T-cell (primary cell): ENCODE measurements around the gene IL4R. TPM values are rescaled to one million over a fixed set of nuclear protein-coding genes. Genes with fewer than 3 reads are reported as not detected.

Experiments
- ATAC-seq, 4 experiments: fragments of 200-7000 bp in 3 of 4; fragments of 150-1000 bp in 1 of 4; cut with Tn5 transposase; replicated peaks in 1 of 4; 1 replicate in 3 of 4; 2 replicates in 1 of 4; pipeline ENCODE4 v1.10.0; 2021; ENCODE audit warnings: moderate library complexity in 3 of 4, mild to moderate bottlenecking in 2 of 4, moderate number of reproducible peaks in 1 of 4
- CTCF ChIA-PET, 2 donors: fragments of 300-600 bp; sonication (Branson Sonifier 250); formaldehyde crosslinking; loops; one replicate each; lab custom pipeline; 2022; ENCODE audit warnings: antibody characterized with exemption in 2 of 2; lab: Charles Lee
- POLR2A ChIA-PET, 2 donors: fragments of 300-600 bp; sonication (Branson Sonifier 250); formaldehyde crosslinking; loops; one replicate each; lab custom pipeline; 2022; ENCODE audit warnings: antibody characterized with exemption in 2 of 2; lab: Charles Lee
- DNase-seq, 35 experiments: peaks; one replicate each; pipeline versions ENCODE4 v3.0.0 to v3.0.0-alpha.2; 2013 to 2023
- H3K27ac ChIP-seq: one replicate; pipeline ENCODE4 v1.5.1; 2013; ENCODE audit warnings: low read length
- H3K27me3 ChIP-seq, 2 experiments: replicated peaks in 1 of 2; 1 replicate in 1 of 2; 2 replicates in 1 of 2; pipeline versions ENCODE4 v1.6.1 to v1.7.0; 2013; ENCODE audit warnings: low read length in 1 of 2, mixed read lengths in 1 of 2; ENCODE audit not compliant: control insufficient read depth in 2 of 2, insufficient read depth in 2 of 2; ENCODE audit errors: extremely low read depth in 1 of 2
- H3K36me3 ChIP-seq, 2 donors: 1 replicate in 1 of 2; 2 replicates in 1 of 2; pipeline versions ENCODE4 v1.6.1 to v1.7.0; 2013; ENCODE audit warnings: low read length in 1 of 2; ENCODE audit not compliant: control insufficient read depth in 2 of 2, insufficient read depth in 1 of 2; ENCODE audit errors: extremely low read depth in 1 of 2
- H3K4me1 ChIP-seq, 2 experiments: 1 replicate in 1 of 2; 2 replicates in 1 of 2; pipeline versions ENCODE4 v1.6.1 to v1.7.0; 2013; ENCODE audit warnings: low read length in 2 of 2, mixed read lengths in 1 of 2; ENCODE audit not compliant: insufficient read depth in 2 of 2, control insufficient read depth in 1 of 2; ENCODE audit errors: extremely low read depth in 1 of 2
- H3K4me3 ChIP-seq, 2 donors: 1 replicate in 1 of 2; 2 replicates in 1 of 2; pipeline versions ENCODE4 v1.5.1 to v1.7.0; 2013; ENCODE audit warnings: mild to moderate bottlenecking in 2 of 2, low read length in 1 of 2, moderate library complexity in 1 of 2; ENCODE audit not compliant: control insufficient read depth in 1 of 2; ENCODE audit errors: extremely low read depth in 1 of 2
- H3K9me3 ChIP-seq: 2 replicates; pipeline ENCODE4 v1.7.0; 2013
- H3K27ac Mint-ChIP-seq, 2 donors: one replicate each; pipeline ENCODE4 v1.8.0; 2020 to 2021; ENCODE audit warnings: mild to moderate bottlenecking in 2 of 2, mixed read lengths in 2 of 2
- H3K27me3 Mint-ChIP-seq, 2 donors: one replicate each; pipeline ENCODE4 v1.8.0; 2021 to 2022; ENCODE audit warnings: mixed read lengths in 2 of 2
- H3K36me3 Mint-ChIP-seq: one replicate; pipeline ENCODE4 v1.8.0; 2021; ENCODE audit warnings: mixed read lengths
- H3K4me1 Mint-ChIP-seq, 3 donors: one replicate each; pipeline ENCODE4 v1.8.0; 2020 to 2022; ENCODE audit warnings: mixed read lengths in 3 of 3, mild to moderate bottlenecking in 1 of 3
- H3K4me3 Mint-ChIP-seq, 3 donors: one replicate each; pipeline ENCODE4 v1.8.0; 2020 to 2022; ENCODE audit warnings: mild to moderate bottlenecking in 3 of 3, mixed read lengths in 3 of 3, moderate library complexity in 3 of 3
- H3K9me3 Mint-ChIP-seq, 3 donors: one replicate each; pipeline ENCODE4 v1.8.0; 2020 to 2022; ENCODE audit warnings: mixed read lengths in 3 of 3
- WGBS: methylation state at CpG from one replicate; pipeline ENCODE4 v1.1.5; 2013; ENCODE audit warnings: missing lambda C conversion rate; ENCODE audit not compliant: insufficient coverage; 5-methylcytosine and 5-hydroxymethylcytosine counted together
- total RNA-seq, 35 experiments: library from RNA in 6 of 35; stranded (reverse) in 6 of 35; fragments of 120-200 nt in 1 of 35; gene quantifications; one replicate each; pipeline versions ENCODE4 v1.2.1 to v1.2.4 and lab custom pipeline; 2013 to 2026

IL4R gene
- total RNA-seq, 5 donors from 2014 or later (not counting 1 experiment from before 2014, with no cell fraction given): 186 to 281 (median 221) TPM

- no peaks in the 10 kb centered on the region for H3K27me3 ChIP-seq
- Mint-ChIP-seq H3K36me3 (peaks cover 21% of the 10 kb centered on the region), H3K9me3 (no peaks in the 10 kb centered on the region), H3K4me3 (peak overlapping the region; percentile 85 to 100 (median 94)), H3K27ac (peak overlapping the region; percentile 94 to 99), H3K27me3 (no peaks in the 10 kb centered on the region), H3K4me1 (peaks cover 84 to 88% (median 88%) of the 10 kb centered on the region in 3 donors)
- ATAC-seq (peak; percentile 70 to 72 (median 70)), DNase-seq (peak in 33 of 35 experiments; percentile 12 to 66 (median 37))
- peaks cover 3 to 4% of the 10 kb centered on the region in 2 donors for H3K36me3 ChIP-seq
- peak overlapping the region; percentile 18 to 42 for H3K4me3 ChIP-seq
- H3K9me3 ChIP-seq: no peaks in the 10 kb centered on the region
- peaks cover 26 to 86% of the 10 kb centered on the region in 2 experiments for H3K4me1 ChIP-seq
- 17% methylated on average over 16 of the region's 18 CpGs for WGBS
- H3K27ac ChIP-seq: peak overlapping the region; percentile 94
- ChIA-PET POLR2A (interaction anchor here (0.5 to 2.1 kb wide), 5 partner anchors 49 to 88 kb away, joined by 3 to 7 read pairs (median 4); no protein-coding TSS in a partner anchor), CTCF (interaction anchor here in 1 of 2 donors (0.6 to 4.4 kb wide), 4 partner anchors 49 to 139 kb away, joined by 3 to 27 read pairs (median 5); no protein-coding TSS in a partner anchor)
Measured at GRCh38 chr16:27318392-27319256, 4.8 kb downstream of the IL4R start.

GRCh38 chr16:27319257-27319965, 5.6 kb downstream of the IL4R start:
- POLR2A ChIA-PET: interaction anchor here in 1 of 2 donors (1.4 kb wide), 1 partner anchor 89 kb away, joined by 3 read pairs; no protein-coding TSS in a partner anchor
- Histone ChIP-seq H3K4me3 (no peak overlapping the region), H3K9me3 (no peaks in the 10 kb centered on the region), H3K27me3 (no peaks in the 10 kb centered on the region), H3K4me1 (peaks cover 26 to 92% of the 10 kb centered on the region in 2 experiments), H3K27ac (peak overlapping the region; percentile 94), H3K36me3 (peaks cover 4 to 5% of the 10 kb centered on the region in 2 donors)
- peaks cover 21% of the 10 kb centered on the region for H3K36me3 Mint-ChIP-seq
- 82% methylated on average over 2 of the region's 13 CpGs for WGBS
- no peaks in the 10 kb centered on the region for H3K9me3 Mint-ChIP-seq
- peak in 1 of 35 experiments; percentile 11 for DNase-seq
- ATAC-seq: no peak
- peak overlapping the region; percentile 94 to 99 for H3K27ac Mint-ChIP-seq
- peak overlapping the region; percentile 85 to 100 (median 94) for H3K4me3 Mint-ChIP-seq
- H3K4me1 Mint-ChIP-seq: peaks cover 88 to 94% (median 93%) of the 10 kb centered on the region in 3 donors
- H3K27me3 Mint-ChIP-seq: no peaks in the 10 kb centered on the region
- CTCF ChIA-PET: interaction anchor here in 1 of 2 donors (0.6 to 4.4 kb wide), 2 partner anchors 48 to 84 kb away, joined by 3 to 27 read pairs; no protein-coding TSS in a partner anchor

GRCh38 chr16:27320261-27321012, 6.7 kb downstream of the IL4R start:
- no peak for ATAC-seq
- no peaks in the 10 kb centered on the region for H3K9me3 ChIP-seq
- Mint-ChIP-seq H3K27ac (peak overlapping the region; percentile 94 to 99), H3K4me3 (peak overlapping the region in 1 of 3 donors; percentile 100), H3K27me3 (no peaks in the 10 kb centered on the region), H3K9me3 (no peaks in the 10 kb centered on the region), H3K36me3 (peaks cover 25% of the 10 kb centered on the region), H3K4me1 (peaks cover 89 to 97% (median 93%) of the 10 kb centered on the region in 3 donors)
- H3K27ac ChIP-seq: no peak overlapping the region
- CTCF ChIA-PET: interaction anchor here in 1 of 2 donors (0.7 to 4.4 kb wide), 3 partner anchors 10 to 85 kb away, joined by 3 to 27 read pairs (median 4); no protein-coding TSS in a partner anchor
- no peak overlapping the region for H3K4me3 ChIP-seq
- peaks cover 26 to 90% of the 10 kb centered on the region in 2 experiments for H3K4me1 ChIP-seq
- 93% methylated on average over 10 of the region's 12 CpGs for WGBS
- peaks cover 5 to 10% of the 10 kb centered on the region in 2 donors for H3K36me3 ChIP-seq
- peak in 1 of 35 experiments; percentile 3 for DNase-seq
- H3K27me3 ChIP-seq: no peaks in the 10 kb centered on the region
- POLR2A ChIA-PET: no interaction called here

- POLR2A ChIA-PET: interaction anchor here in 1 of 2 donors (0.6 to 1.0 kb wide), 4 partner anchors 9 to 207 kb away, joined by 3 to 7 read pairs (median 4); no protein-coding TSS in a partner anchor
Measured at GRCh38 chr16:27321013-27321915, 7.5 kb downstream of the IL4R start.

More at GRCh38 chr16:27321013-27321915, 7.5 kb downstream of the IL4R start:
- Histone ChIP-seq H3K4me3 (no peak overlapping the region), H3K9me3 (no peaks in the 10 kb centered on the region), H3K36me3 (peaks cover 5 to 10% of the 10 kb centered on the region in 2 donors), H3K4me1 (peaks cover 21 to 90% of the 10 kb centered on the region in 2 experiments), H3K27ac (peak overlapping the region; percentile 16), H3K27me3 (no peaks in the 10 kb centered on the region)
- ATAC-seq (no peak), DNase-seq (no peak)
- Mint-ChIP-seq H3K36me3 (peaks cover 31% of the 10 kb centered on the region), H3K27ac (peak overlapping the region; percentile 81 to 84), H3K4me3 (peak overlapping the region in 2 of 3 donors; percentile 24 to 32), H3K9me3 (no peaks in the 10 kb centered on the region), H3K27me3 (no peaks in the 10 kb centered on the region), H3K4me1 (peaks cover 90 to 96% (median 93%) of the 10 kb centered on the region in 3 donors)
- CTCF ChIA-PET: interaction anchor here in 1 of 2 donors (0.6 to 1.3 kb wide), 4 partner anchors 9 to 79 kb away, joined by 3 to 5 read pairs (median 4); no protein-coding TSS in a partner anchor
- WGBS: 95% methylated on average over 4 of the region's 7 CpGs
